WTC11 (cell line): ENCODE data around the gene TNFSF11. TPM values are rescaled to one million over a fixed set of nuclear protein-coding genes. Genes with fewer than 3 reads are reported as not detected.

Source experiments
- ATAC-seq: fragments of 200-7000 bp; cut with Tn5 transposase; 2 replicates; pipeline ENCODE4 v1.10.0; 2021; ENCODE audit warnings: mild to moderate bottlenecking, moderate library complexity
- CTCF ChIA-PET: fragments of 300-600 bp; sonication (Branson Sonifier 250); formaldehyde crosslinking; loops from one replicate; lab custom pipeline; 2021; ENCODE audit warnings: antibody characterized with exemption; lab: Charles Lee
- POLR2A ChIA-PET: fragments of 350-600 bp; sonication (Branson Sonifier 250); formaldehyde crosslinking; loops from one replicate; lab custom pipeline; 2021; ENCODE audit warnings: antibody characterized with exemption; lab: Charles Lee
- DNase-seq: peaks from one replicate; pipeline ENCODE4 v3.0.0; 2021; ENCODE audit warnings: low spot score
- H3K27ac Mint-ChIP-seq: 2 replicates; pipeline ENCODE4 v1.8.0; 2021; ENCODE audit warnings: mixed read lengths
- H3K27me3 Mint-ChIP-seq: 2 replicates; pipeline ENCODE4 v1.8.0; 2021; ENCODE audit warnings: low read depth, mild to moderate bottlenecking, moderate library complexity, mixed read lengths
- H3K36me3 Mint-ChIP-seq: 2 replicates; pipeline ENCODE4 v1.8.0; 2021; ENCODE audit warnings: mixed read lengths
- H3K4me1 Mint-ChIP-seq: 2 replicates; pipeline ENCODE4 v1.8.0; 2022; ENCODE audit warnings: mixed read lengths
- H3K4me3 Mint-ChIP-seq: 2 replicates; pipeline ENCODE4 v1.8.0; 2021; ENCODE audit warnings: mild to moderate bottlenecking, moderate library complexity, mixed read lengths
- H3K9me3 Mint-ChIP-seq: 2 replicates; pipeline ENCODE4 v1.8.0; 2021; ENCODE audit warnings: mixed read lengths
- ATF1 ChIP-seq: sonication (generic); formaldehyde crosslinking; IDR thresholded peaks from 2 replicates; pipeline ENCODE4 v1.8.1; 2023; ENCODE audit warnings: mild to moderate bottlenecking, moderate library complexity, missing genetic modification reagents
- CBFB ChIP-seq: sonication (generic); formaldehyde crosslinking; IDR thresholded peaks from 2 replicates; pipeline ENCODE4 v1.8.1; 2022; ENCODE audit warnings: mild to moderate bottlenecking, low read depth, missing genetic modification reagents
- E2F1 ChIP-seq: sonication (generic); formaldehyde crosslinking; IDR thresholded peaks from 2 replicates; pipeline ENCODE4 v1.8.0; 2022; ENCODE audit warnings: mild to moderate bottlenecking, missing genetic modification reagents
- FOXK1 ChIP-seq: sonication (generic); formaldehyde crosslinking; IDR thresholded peaks from 2 replicates; pipeline ENCODE4 v1.8.0; 2022; ENCODE audit warnings: mild to moderate bottlenecking, moderate library complexity, missing genetic modification reagents
- FOXP1 ChIP-seq: sonication (generic); formaldehyde crosslinking; IDR thresholded peaks from 2 replicates; pipeline ENCODE4 v1.8.0; 2022; ENCODE audit warnings: missing genetic modification reagents, mild to moderate bottlenecking, moderate library complexity, borderline replicate concordance
- GTF2I ChIP-seq: fragments of 250-450 bp; sonication (Bioruptor Pico); conservative IDR thresholded peaks from 2 replicates; pipeline ENCODE4 v1.4.0; 2021; ENCODE audit warnings: mild to moderate bottlenecking
- IRF1 ChIP-seq: sonication (generic); formaldehyde crosslinking; IDR thresholded peaks from 2 replicates; pipeline ENCODE4 v1.8.0; 2023; ENCODE audit warnings: missing genetic modification reagents
- JUN ChIP-seq: sonication (generic); formaldehyde crosslinking; IDR thresholded peaks from 2 replicates; pipeline ENCODE4 v1.8.0; 2023; ENCODE audit warnings: mild to moderate bottlenecking, missing genetic modification reagents
- MLX ChIP-seq: sonication (generic); formaldehyde crosslinking; IDR thresholded peaks from 2 replicates; pipeline ENCODE4 v1.8.1; 2023; ENCODE audit warnings: mild to moderate bottlenecking, missing genetic modification reagents, moderate library complexity
- MXD4 ChIP-seq: fragments of 250-450 bp; sonication (Bioruptor Pico); IDR thresholded peaks from 2 replicates; pipeline ENCODE4 v1.8.0; 2021; ENCODE audit warnings: mild to moderate bottlenecking, moderate library complexity, borderline replicate concordance
- NFATC4 ChIP-seq: fragments of 250-450 bp; sonication (Bioruptor Pico); IDR thresholded peaks from 2 replicates; pipeline ENCODE4 v1.9.0; 2021; ENCODE audit warnings: mild to moderate bottlenecking
- NR3C1 ChIP-seq: sonication (generic); formaldehyde crosslinking; conservative IDR thresholded peaks from 2 replicates; pipeline ENCODE4 v1.8.1; 2023; ENCODE audit warnings: low read depth, mild to moderate bottlenecking, missing genetic modification reagents
- RELA ChIP-seq: sonication (generic); formaldehyde crosslinking; IDR thresholded peaks from 2 replicates; pipeline ENCODE4 v1.8.1; 2022; ENCODE audit warnings: missing genetic modification reagents, mild to moderate bottlenecking, borderline replicate concordance
- SMAD4 ChIP-seq: sonication (generic); formaldehyde crosslinking; IDR thresholded peaks from 2 replicates; pipeline ENCODE4 v1.8.0; 2022; ENCODE audit warnings: mild to moderate bottlenecking, missing genetic modification reagents
- TEAD4 ChIP-seq: sonication (generic); formaldehyde crosslinking; IDR thresholded peaks from 2 replicates; pipeline ENCODE4 v1.8.0; 2022; ENCODE audit warnings: mild to moderate bottlenecking, missing genetic modification reagents
- ZNF416 ChIP-seq: fragments of 250-450 bp; sonication (Bioruptor Pico); IDR thresholded peaks from 2 replicates; pipeline ENCODE4 v1.9.0; 2021; ENCODE audit warnings: mild to moderate bottlenecking, inconsistent platforms
- ZNF532 ChIP-seq: fragments of 250-450 bp; sonication (Bioruptor Pico); IDR thresholded peaks from 2 replicates; pipeline ENCODE4 v1.9.0; 2021; ENCODE audit warnings: mild to moderate bottlenecking, borderline replicate concordance
- total RNA-seq: library from RNA; stranded (reverse); gene quantifications from 3 replicates; pipeline ENCODE4 v1.2.3, GENCODE V29; 2021
- TF ChIP-seq, protein P1 (sequence below): fragments of 250-450 bp; sonication (Bioruptor Pico); IDR thresholded peaks from 2 replicates; pipeline ENCODE4 v1.8.0; 2021; ENCODE audit warnings: mild to moderate bottlenecking
- TF ChIP-seq, protein P2 (sequence below): sonication (generic); formaldehyde crosslinking; IDR thresholded peaks from 2 replicates; pipeline ENCODE4 v1.8.1; 2022; ENCODE audit warnings: low read depth, missing genetic modification reagents, borderline replicate concordance
- TF ChIP-seq, protein P3 (sequence below): fragments of 200-600 bp; IDR thresholded peaks from 2 replicates; pipeline ENCODE4 v1.8.0; 2022; ENCODE audit warnings: antibody characterized with exemption

The TNFSF11 gene
- total RNA-seq, 1 experiment from 2014 or later: 6.1 TPM

- DNase-seq (no peak), ATAC-seq (no peak)
- H3K4me1 Mint-ChIP-seq: 0 out of 2 replicates have a peak, but pooled peaks cover 6% of the 10 kb centered on the region
- no peak for TF ChIP-seq GTF2I (CRISPR knock-in tag)
- no peak for TF ChIP-seq CBFB
- TF ChIP-seq MXD4: no peak
- TF ChIP-seq E2F1: no peak
- no peak for TF ChIP-seq MLX
- no peak for TF ChIP-seq SMAD4 (CRISPR knock-in tag)
- TF ChIP-seq, protein P1, sequence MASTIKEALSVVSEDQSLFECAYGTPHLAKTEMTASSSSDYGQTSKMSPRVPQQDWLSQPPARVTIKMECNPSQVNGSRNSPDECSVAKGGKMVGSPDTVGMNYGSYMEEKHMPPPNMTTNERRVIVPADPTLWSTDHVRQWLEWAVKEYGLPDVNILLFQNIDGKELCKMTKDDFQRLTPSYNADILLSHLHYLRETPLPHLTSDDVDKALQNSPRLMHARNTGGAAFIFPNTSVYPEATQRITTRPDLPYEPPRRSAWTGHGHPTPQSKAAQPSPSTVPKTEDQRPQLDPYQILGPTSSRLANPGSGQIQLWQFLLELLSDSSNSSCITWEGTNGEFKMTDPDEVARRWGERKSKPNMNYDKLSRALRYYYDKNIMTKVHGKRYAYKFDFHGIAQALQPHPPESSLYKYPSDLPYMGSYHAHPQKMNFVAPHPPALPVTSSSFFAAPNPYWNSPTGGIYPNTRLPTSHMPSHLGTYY (CRISPR knock-in tag): no peak
- no peak for TF ChIP-seq ZNF532 (CRISPR knock-in tag)
- TF ChIP-seq ATF1 (CRISPR knock-in tag): no peak
- ChIA-PET POLR2A (no interaction called here), CTCF (no interaction called here)
- no peak overlapping the region for H3K4me3 Mint-ChIP-seq
- no peaks in the 10 kb centered on the region for H3K27me3 Mint-ChIP-seq
- H3K9me3 Mint-ChIP-seq: peaks cover 25% of the 10 kb centered on the region
- H3K36me3 Mint-ChIP-seq: peaks cover 3% of the 10 kb centered on the region; the same call in 1 of the 2 replicates
- no peak overlapping the region for H3K27ac Mint-ChIP-seq
Observed at GRCh38 chr13:42645717-42646116, 71.8 kb downstream of the TNFSF11 start.

GRCh38 chr13:42649141-42649540 lies 75.2 kb downstream of the TNFSF11 start:
- Mint-ChIP-seq H3K27ac (no peak overlapping the region), H3K36me3 (no peaks in the 10 kb centered on the region), H3K4me1 (peaks cover 8% of the 10 kb centered on the region; the same call in 1 of the 2 replicates), H3K9me3 (peaks cover 10% of the 10 kb centered on the region), H3K4me3 (no peak overlapping the region), H3K27me3 (no peaks in the 10 kb centered on the region; the same call in 1 of the 2 replicates)
- DNase-seq (no peak), ATAC-seq (no peak)
- ChIA-PET POLR2A (no interaction called here), CTCF (no interaction called here)
- TF ChIP-seq TEAD4: no peak
- TF ChIP-seq ATF1 (CRISPR knock-in tag): no peak
- TF ChIP-seq NR3C1 (CRISPR knock-in tag): no peak
- TF ChIP-seq SMAD4 (CRISPR knock-in tag): no peak
- TF ChIP-seq, protein P2, sequence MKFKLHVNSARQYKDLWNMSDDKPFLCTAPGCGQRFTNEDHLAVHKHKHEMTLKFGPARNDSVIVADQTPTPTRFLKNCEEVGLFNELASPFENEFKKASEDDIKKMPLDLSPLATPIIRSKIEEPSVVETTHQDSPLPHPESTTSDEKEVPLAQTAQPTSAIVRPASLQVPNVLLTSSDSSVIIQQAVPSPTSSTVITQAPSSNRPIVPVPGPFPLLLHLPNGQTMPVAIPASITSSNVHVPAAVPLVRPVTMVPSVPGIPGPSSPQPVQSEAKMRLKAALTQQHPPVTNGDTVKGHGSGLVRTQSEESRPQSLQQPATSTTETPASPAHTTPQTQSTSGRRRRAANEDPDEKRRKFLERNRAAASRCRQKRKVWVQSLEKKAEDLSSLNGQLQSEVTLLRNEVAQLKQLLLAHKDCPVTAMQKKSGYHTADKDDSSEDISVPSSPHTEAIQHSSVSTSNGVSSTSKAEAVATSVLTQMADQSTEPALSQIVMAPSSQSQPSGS (CRISPR knock-in tag): no peak
- no peak for TF ChIP-seq NFATC4 (CRISPR knock-in tag)
- no peak for TF ChIP-seq IRF1 (CRISPR knock-in tag)
- no peak for TF ChIP-seq RELA
- TF ChIP-seq JUN (CRISPR knock-in tag): no peak
- no peak for TF ChIP-seq ZNF532 (CRISPR knock-in tag)
- no peak for TF ChIP-seq FOXP1 (CRISPR knock-in tag)
- TF ChIP-seq, protein P3, sequence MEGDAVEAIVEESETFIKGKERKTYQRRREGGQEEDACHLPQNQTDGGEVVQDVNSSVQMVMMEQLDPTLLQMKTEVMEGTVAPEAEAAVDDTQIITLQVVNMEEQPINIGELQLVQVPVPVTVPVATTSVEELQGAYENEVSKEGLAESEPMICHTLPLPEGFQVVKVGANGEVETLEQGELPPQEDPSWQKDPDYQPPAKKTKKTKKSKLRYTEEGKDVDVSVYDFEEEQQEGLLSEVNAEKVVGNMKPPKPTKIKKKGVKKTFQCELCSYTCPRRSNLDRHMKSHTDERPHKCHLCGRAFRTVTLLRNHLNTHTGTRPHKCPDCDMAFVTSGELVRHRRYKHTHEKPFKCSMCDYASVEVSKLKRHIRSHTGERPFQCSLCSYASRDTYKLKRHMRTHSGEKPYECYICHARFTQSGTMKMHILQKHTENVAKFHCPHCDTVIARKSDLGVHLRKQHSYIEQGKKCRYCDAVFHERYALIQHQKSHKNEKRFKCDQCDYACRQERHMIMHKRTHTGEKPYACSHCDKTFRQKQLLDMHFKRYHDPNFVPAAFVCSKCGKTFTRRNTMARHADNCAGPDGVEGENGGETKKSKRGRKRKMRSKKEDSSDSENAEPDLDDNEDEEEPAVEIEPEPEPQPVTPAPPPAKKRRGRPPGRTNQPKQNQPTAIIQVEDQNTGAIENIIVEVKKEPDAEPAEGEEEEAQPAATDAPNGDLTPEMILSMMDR: no peak
- TF ChIP-seq ZNF416: no peak
- no peak for TF ChIP-seq FOXK1
